ENCODE results near the gene PDF.
"Not testable (repeated sequence)": the region's sequence is repeated elsewhere in the genome, so short reads cannot be mapped to it uniquely, and the experiment has no call there.

Gene PDF

GRCh38 chr16:69307856-69308255, 22.5 kb downstream of the PDF start:
- no peak overlapping the region for H3K9ac ChIP-seq (ENCODE audit: insufficient read length, low read depth)
- peaks cover 16% of the 10 kb centered on the region for H3K36me3 ChIP-seq (ENCODE audit: insufficient read depth, insufficient read length, low read length)
- no peaks in the 10 kb centered on the region for H3K4me1 ChIP-seq (ENCODE audit: insufficient read depth, insufficient read length)
- H3K27me3 ChIP-seq (ENCODE audit: insufficient read depth, insufficient read length): no peaks in the 10 kb centered on the region
- no peak for TF ChIP-seq ZNF274 (IDR thresholded peaks at IDR 0.05; ENCODE audit: low read depth, low read length)
- no peak for TF ChIP-seq SUZ12 (IDR thresholded peaks at IDR 0.05; ENCODE audit: extremely low read depth, insufficient read depth, insufficient read length)
- no peak for TF ChIP-seq YY1 (IDR thresholded peaks at IDR 0.05; ENCODE audit: insufficient read depth, insufficient read length)
- H3K4me3 ChIP-seq (ENCODE audit: insufficient read length, low read depth): no peak overlapping the region
- no peaks in the 10 kb centered on the region for H3K9me3 ChIP-seq (ENCODE audit: insufficient read depth, low read length)
- no peak for DNase-seq (ENCODE audit: low read depth, low spot score)

GRCh38 chr16:69307091-69307490, 23.3 kb downstream of the PDF start:
- Histone ChIP-seq H3K9me3 (ENCODE audit: insufficient read depth, low read length) (no peaks in the 10 kb centered on the region), H3K36me3 (ENCODE audit: insufficient read depth, insufficient read length, low read length) (peaks cover 21% of the 10 kb centered on the region), H3K27me3 (ENCODE audit: insufficient read depth, insufficient read length) (no peaks in the 10 kb centered on the region), H3K4me3 (ENCODE audit: insufficient read length, low read depth) (no peak overlapping the region), H3K4me1 (ENCODE audit: insufficient read depth, insufficient read length) (no peaks in the 10 kb centered on the region), H3K9ac (ENCODE audit: insufficient read length, low read depth) (no peak overlapping the region)
- DNase-seq (ENCODE audit: low read depth, low spot score): no peak
- TF ChIP-seq SUZ12 (IDR thresholded peaks at IDR 0.05; ENCODE audit: extremely low read depth, insufficient read depth, insufficient read length) (no peak), ZNF274 (IDR thresholded peaks at IDR 0.05; ENCODE audit: low read depth, low read length) (no peak), YY1 (IDR thresholded peaks at IDR 0.05; ENCODE audit: insufficient read depth, insufficient read length) (no peak)

GRCh38 chr16:69306031-69306430, 24.4 kb downstream of the PDF start:
- H3K27me3 ChIP-seq (ENCODE audit: insufficient read depth, insufficient read length): no peaks in the 10 kb centered on the region
- H3K9ac ChIP-seq (ENCODE audit: insufficient read length, low read depth): no peak overlapping the region
- no peak for DNase-seq (ENCODE audit: low read depth, low spot score)
- no peaks in the 10 kb centered on the region for H3K9me3 ChIP-seq (ENCODE audit: insufficient read depth, low read length)
- H3K36me3 ChIP-seq (ENCODE audit: insufficient read depth, insufficient read length, low read length): peaks cover 31% of the 10 kb centered on the region
- no peak overlapping the region for H3K4me3 ChIP-seq (ENCODE audit: insufficient read length, low read depth)
- H3K4me1 ChIP-seq (ENCODE audit: insufficient read depth, insufficient read length): peaks cover 3% of the 10 kb centered on the region
- TF ChIP-seq ZNF274 (IDR thresholded peaks at IDR 0.05; ENCODE audit: low read depth, low read length): no peak
- no peak for TF ChIP-seq SUZ12 (IDR thresholded peaks at IDR 0.05; ENCODE audit: extremely low read depth, insufficient read depth, insufficient read length)
- no peak for TF ChIP-seq YY1 (IDR thresholded peaks at IDR 0.05; ENCODE audit: insufficient read depth, insufficient read length)

- Histone ChIP-seq H3K9ac (ENCODE audit: insufficient read length, low read depth) (no peak overlapping the region), H3K4me3 (ENCODE audit: insufficient read length, low read depth) (no peak overlapping the region), H3K9me3 (ENCODE audit: insufficient read depth, low read length) (no peaks in the 10 kb centered on the region), H3K4me1 (ENCODE audit: insufficient read depth, insufficient read length) (peaks cover 3% of the 10 kb centered on the region), H3K36me3 (ENCODE audit: insufficient read depth, insufficient read length, low read length) (peaks cover 46% of the 10 kb centered on the region), H3K27me3 (ENCODE audit: insufficient read depth, insufficient read length) (no peaks in the 10 kb centered on the region)
- DNase-seq (ENCODE audit: low read depth, low spot score): no peak
- TF ChIP-seq ZNF274 (IDR thresholded peaks at IDR 0.05; ENCODE audit: low read depth, low read length) (no peak), SUZ12 (IDR thresholded peaks at IDR 0.05; ENCODE audit: extremely low read depth, insufficient read depth, insufficient read length) (no peak), YY1 (IDR thresholded peaks at IDR 0.05; ENCODE audit: insufficient read depth, insufficient read length) (no peak)
Measured at GRCh38 chr16:69302301-69302700, 28.1 kb downstream of the PDF start.

GRCh38 chr16:69301861-69302260, 28.5 kb downstream of the PDF start:
- no peaks in the 10 kb centered on the region for H3K27me3 ChIP-seq (ENCODE audit: insufficient read depth, insufficient read length)
- no peaks in the 10 kb centered on the region for H3K9me3 ChIP-seq (ENCODE audit: insufficient read depth, low read length)
- peaks cover 46% of the 10 kb centered on the region for H3K36me3 ChIP-seq (ENCODE audit: insufficient read depth, insufficient read length, low read length)
- peaks cover 3% of the 10 kb centered on the region for H3K4me1 ChIP-seq (ENCODE audit: insufficient read depth, insufficient read length)
- no peak overlapping the region for H3K9ac ChIP-seq (ENCODE audit: insufficient read length, low read depth)
- DNase-seq (ENCODE audit: low read depth, low spot score): no peak
- H3K4me3 ChIP-seq (ENCODE audit: insufficient read length, low read depth): no peak overlapping the region
- TF ChIP-seq SUZ12 (IDR thresholded peaks at IDR 0.05; ENCODE audit: extremely low read depth, insufficient read depth, insufficient read length) (no peak), ZNF274 (IDR thresholded peaks at IDR 0.05; ENCODE audit: low read depth, low read length) (no peak), YY1 (IDR thresholded peaks at IDR 0.05; ENCODE audit: insufficient read depth, insufficient read length) (no peak)

- Histone ChIP-seq H3K9me3 (ENCODE audit: insufficient read depth, low read length) (no peaks in the 10 kb centered on the region), H3K9ac (ENCODE audit: insufficient read length, low read depth) (no peak overlapping the region), H3K36me3 (ENCODE audit: insufficient read depth, insufficient read length, low read length) (peaks cover 46% of the 10 kb centered on the region), H3K4me1 (ENCODE audit: insufficient read depth, insufficient read length) (peaks cover 3% of the 10 kb centered on the region), H3K27me3 (ENCODE audit: insufficient read depth, insufficient read length) (no peaks in the 10 kb centered on the region), H3K4me3 (ENCODE audit: insufficient read length, low read depth) (no peak overlapping the region)
- TF ChIP-seq ZNF274 (IDR thresholded peaks at IDR 0.05; ENCODE audit: low read depth, low read length): no peak
- no peak for TF ChIP-seq SUZ12 (IDR thresholded peaks at IDR 0.05; ENCODE audit: extremely low read depth, insufficient read depth, insufficient read length)
- no peak for TF ChIP-seq YY1 (IDR thresholded peaks at IDR 0.05; ENCODE audit: insufficient read depth, insufficient read length)
- DNase-seq (ENCODE audit: low read depth, low spot score): no peak
Measured at GRCh38 chr16:69301187-69301586, 29.2 kb downstream of the PDF start.

- H3K9ac ChIP-seq (ENCODE audit: insufficient read length, low read depth): no peak overlapping the region
- H3K4me3 ChIP-seq (ENCODE audit: insufficient read length, low read depth): no peak overlapping the region
- H3K27me3 ChIP-seq (ENCODE audit: insufficient read depth, insufficient read length): no peaks in the 10 kb centered on the region
- H3K36me3 ChIP-seq (ENCODE audit: insufficient read depth, insufficient read length, low read length): peaks cover 30% of the 10 kb centered on the region
- no peak for TF ChIP-seq SUZ12 (IDR thresholded peaks at IDR 0.05; ENCODE audit: extremely low read depth, insufficient read depth, insufficient read length)
- no peak for TF ChIP-seq ZNF274 (IDR thresholded peaks at IDR 0.05; ENCODE audit: low read depth, low read length)
- TF ChIP-seq YY1 (IDR thresholded peaks at IDR 0.05; ENCODE audit: insufficient read depth, insufficient read length): no peak
- H3K4me1 ChIP-seq (ENCODE audit: insufficient read depth, insufficient read length): peaks cover 3% of the 10 kb centered on the region
- no peak for DNase-seq (ENCODE audit: low read depth, low spot score)
- H3K9me3 ChIP-seq (ENCODE audit: insufficient read depth, low read length): no peaks in the 10 kb centered on the region
Measured at GRCh38 chr16:69298261-69298660, 32.1 kb downstream of the PDF start.

- not testable (repeated sequence) for H3K4me3 ChIP-seq (ENCODE audit: insufficient read length, low read depth); DNase-seq (ENCODE audit: low read depth, low spot score); H3K4me1 ChIP-seq (ENCODE audit: insufficient read depth, insufficient read length); H3K9ac ChIP-seq (ENCODE audit: insufficient read length, low read depth); H3K27me3 ChIP-seq (ENCODE audit: insufficient read depth, insufficient read length); H3K9me3 ChIP-seq (ENCODE audit: insufficient read depth, low read length)
- peaks cover 22% of the 10 kb centered on the region for H3K36me3 ChIP-seq (ENCODE audit: insufficient read depth, insufficient read length, low read length)
Measured at GRCh38 chr16:69296771-69297170, 33.6 kb downstream of the PDF start.
